ENCODE data around the gene COCH.
"Not testable (repeated sequence)": the region's sequence is repeated elsewhere in the genome, so short reads cannot be mapped to it uniquely, and the experiment has no call there.

The COCH gene

GRCh38 chr14:30875788-30876053 lies 1.4 kb downstream of the COCH start:
- no peak for DNase-seq (ENCODE audit: low read depth)

GRCh38 chr14:30876692-30877091 lies 2.3 kb downstream of the COCH start:
- no peak for DNase-seq (ENCODE audit: low read depth)

GRCh38 chr14:30882431-30882830 lies 8.1 kb downstream of the COCH start:
- no peak for DNase-seq (ENCODE audit: low read depth)

GRCh38 chr14:30883508-30884294 lies 9.3 kb downstream of the COCH start:
- no peak for DNase-seq (ENCODE audit: low read depth)

GRCh38 chr14:30884901-30885300 lies 10.5 kb downstream of the COCH start:
- no peak for DNase-seq (ENCODE audit: low read depth)

GRCh38 chr14:30885840-30886740 lies 11.7 kb downstream of the COCH start:
- no peak for DNase-seq (ENCODE audit: low read depth)

- DNase-seq (ENCODE audit: low read depth), result no peak
Measured at GRCh38 chr14:30888480-30889243, 14.3 kb downstream of the COCH start.

- no peak for DNase-seq (ENCODE audit: low read depth)
Measured at GRCh38 chr14:30889244-30889594, 14.9 kb downstream of the COCH start.

GRCh38 chr14:30893819-30894218 lies 19.5 kb downstream of the COCH start:
- no peak for DNase-seq (ENCODE audit: low read depth)

- no peak for DNase-seq (ENCODE audit: low read depth)
Measured at GRCh38 chr14:30894923-30895515, 20.7 kb downstream of the COCH start.

- no peak for DNase-seq (ENCODE audit: low read depth)
Measured at GRCh38 chr14:30896435-30896834, 22.1 kb downstream of the COCH start.

GRCh38 chr14:30897121-30897520 lies 22.8 kb downstream of the COCH start:
- not testable (repeated sequence) for DNase-seq (ENCODE audit: low read depth)

GRCh38 chr14:30903285-30904124 lies 29.1 kb downstream of the COCH start:
- no peak for DNase-seq (ENCODE audit: low read depth)

GRCh38 chr14:30906752-30907658 lies 32.6 kb downstream of the COCH start:
- no peak for DNase-seq (ENCODE audit: low read depth)

- no peak for DNase-seq (ENCODE audit: low read depth)
Measured at GRCh38 chr14:30907659-30908057, 33.3 kb downstream of the COCH start.

- no peak for DNase-seq (ENCODE audit: low read depth)
Measured at GRCh38 chr14:30908826-30909225, 34.5 kb downstream of the COCH start.

GRCh38 chr14:30914812-30915211 lies 40.5 kb downstream of the COCH start:
- DNase-seq (ENCODE audit: low read depth), result no peak

GRCh38 chr14:30915596-30915995 lies 41.2 kb downstream of the COCH start:
- DNase-seq (ENCODE audit: low read depth), result no peak

- no peak for DNase-seq (ENCODE audit: low read depth)
Measured at GRCh38 chr14:30921305-30921704, 46.9 kb downstream of the COCH start.

- DNase-seq (ENCODE audit: low read depth), result no peak
Measured at GRCh38 chr14:30921788-30922187, 47.4 kb downstream of the COCH start.
